ENCODE data around the gene RASA2. TPM values are rescaled to one million over a fixed set of nuclear protein-coding genes. Genes with fewer than 3 reads are reported as not detected.
A peak's percentile ranks its signal among the peaks of the same experiment; 100 is the strongest.

Gene RASA2
- total RNA-seq, 1 donor from 2014 or later: 4.3 TPM

- no peaks in the 10 kb centered on the region for H3K27me3 ChIP-seq (ENCODE audit: low read depth)
- no peak for DNase-seq
- peaks cover 58% of the 10 kb centered on the region for H3K36me3 ChIP-seq
- peak overlapping the region; percentile 88 for H3K27ac ChIP-seq (replicated peaks)
- peaks cover 87% of the 10 kb centered on the region for H3K4me1 ChIP-seq
- no peaks in the 10 kb centered on the region for H3K9me3 ChIP-seq (replicated peaks)
- H3K4me3 ChIP-seq: peak overlapping the region; percentile 21
- intact Hi-C loops (cut with micrococcal nuclease): loop anchor here (5.0 kb wide), 1 partner anchor 36 kb away; no protein-coding TSS in a partner anchor
- TF ChIP-seq CTCF (IDR thresholded peaks at IDR 0.05; ENCODE audit: borderline replicate concordance): no peak
These were observed 43.9 kb upstream of the RASA2 start for GRCh38 chr3:141442914-141443313.

- peak overlapping the region; percentile 88 for H3K27ac ChIP-seq (replicated peaks)
- no peak for DNase-seq
- H3K9me3 ChIP-seq (replicated peaks): no peaks in the 10 kb centered on the region
- TF ChIP-seq CTCF (IDR thresholded peaks at IDR 0.05; ENCODE audit: borderline replicate concordance): no peak
- no peaks in the 10 kb centered on the region for H3K27me3 ChIP-seq (ENCODE audit: low read depth)
- H3K4me1 ChIP-seq: peaks cover 94% of the 10 kb centered on the region
- H3K36me3 ChIP-seq: peaks cover 49% of the 10 kb centered on the region
- intact Hi-C loops (cut with micrococcal nuclease): loop anchor here (5.0 kb wide), 1 partner anchor 37 kb away; no protein-coding TSS in a partner anchor
- H3K4me3 ChIP-seq: no peak overlapping the region
These were observed 42.1 kb upstream of the RASA2 start for GRCh38 chr3:141444586-141445285.

GRCh38 chr3:141445990-141446389, 40.8 kb upstream of the RASA2 start:
- intact Hi-C loops (cut with micrococcal nuclease): no loop called here

GRCh38 chr3:141446737-141447136, 40.1 kb upstream of the RASA2 start:
- Histone ChIP-seq H3K36me3 (peaks cover 45% of the 10 kb centered on the region), H3K4me1 (peaks cover 91% of the 10 kb centered on the region), H3K27ac (replicated peaks) (no peak overlapping the region), H3K27me3 (ENCODE audit: low read depth) (no peaks in the 10 kb centered on the region), H3K4me3 (no peak overlapping the region), H3K9me3 (replicated peaks) (no peaks in the 10 kb centered on the region)
- intact Hi-C loops (cut with micrococcal nuclease): no loop called here
- no peak for DNase-seq
- TF ChIP-seq CTCF (IDR thresholded peaks at IDR 0.05; ENCODE audit: borderline replicate concordance): no peak

More at GRCh38 chr3:141445990-141446389, 40.8 kb upstream of the RASA2 start:
- peaks cover 47% of the 10 kb centered on the region for H3K36me3 ChIP-seq
- TF ChIP-seq CTCF (IDR thresholded peaks at IDR 0.05; ENCODE audit: borderline replicate concordance): no peak
- no peaks in the 10 kb centered on the region for H3K9me3 ChIP-seq (replicated peaks)
- peaks cover 94% of the 10 kb centered on the region for H3K4me1 ChIP-seq
- no peaks in the 10 kb centered on the region for H3K27me3 ChIP-seq (ENCODE audit: low read depth)
- peak overlapping the region; percentile 88 for H3K27ac ChIP-seq (replicated peaks)
- no peak for DNase-seq
- no peak overlapping the region for H3K4me3 ChIP-seq

GRCh38 chr3:141447383-141447782, 39.4 kb upstream of the RASA2 start:
- TF ChIP-seq CTCF (IDR thresholded peaks at IDR 0.05; ENCODE audit: borderline replicate concordance): no peak
- Histone ChIP-seq H3K9me3 (replicated peaks) (no peaks in the 10 kb centered on the region), H3K27ac (replicated peaks) (peak overlapping the region; percentile 14), H3K36me3 (peaks cover 45% of the 10 kb centered on the region), H3K27me3 (ENCODE audit: low read depth) (no peaks in the 10 kb centered on the region), H3K4me1 (peaks cover 91% of the 10 kb centered on the region), H3K4me3 (no peak overlapping the region)
- intact Hi-C loops (cut with micrococcal nuclease): no loop called here
- DNase-seq: no peak
